Esophagus muscularis mucosa (tissue), 4 donors: ENCODE measurements around the gene DCAF15. TPM values are rescaled to one million over a fixed set of nuclear protein-coding genes. Genes with fewer than 3 reads are reported as not detected.

Experiments used
- DNase-seq: peaks from one replicate; pipeline ENCODE4 v3.0.0-alpha.2; 2017; ENCODE audit errors: extremely low spot score
- H3K27ac ChIP-seq, 4 donors: fragments of 200-600 bp; sonication (generic); replicated peaks in 1 of 4; 1 replicate in 3 of 4; 2 replicates in 1 of 4; pipeline ENCODE4 v1.5.1; 2016 to 2019; ENCODE audit warnings: mild to moderate bottlenecking in 1 of 4
- H3K27me3 ChIP-seq, 4 donors: fragments of 200-600 bp; sonication (generic); one replicate each; pipeline versions ENCODE4 v1.5.1 to v1.6.0; 2016 to 2019
- H3K36me3 ChIP-seq, 4 donors: fragments of 200-600 bp; sonication (generic); one replicate each; pipeline ENCODE4 v1.5.1; 2016 to 2019
- H3K4me1 ChIP-seq, 4 donors: fragments of 200-600 bp; sonication (generic); one replicate each; pipeline ENCODE4 v1.5.1; 2016 to 2019
- H3K4me3 ChIP-seq, 4 donors: fragments of 200-600 bp; sonication (generic); 1 replicate in 2 of 4; 2 replicates in 2 of 4; pipeline ENCODE4 v1.5.1; 2016 to 2019; ENCODE audit warnings: mild to moderate bottlenecking in 4 of 4, moderate library complexity in 1 of 4
- H3K9me3 ChIP-seq, 4 donors: fragments of 200-600 bp; sonication (generic); 1 replicate in 3 of 4; 2 replicates in 1 of 4; pipeline ENCODE4 v1.5.1; 2016 to 2019
- EP300 ChIP-seq: sonication (generic); formaldehyde crosslinking; IDR thresholded peaks from one replicate; pipeline ENCODE4 v1.6.1; 2017; ENCODE audit warnings: antibody characterized with exemption
- POLR2A ChIP-seq: fragments of 450-650 bp; IDR thresholded peaks from one replicate; pipeline ENCODE4 v1.6.1; 2017; ENCODE audit warnings: antibody characterized with exemption, moderate library complexity, mild to moderate bottlenecking, low read depth
- POLR2AphosphoS5 ChIP-seq, 2 donors: sonication (generic); formaldehyde crosslinking; IDR thresholded peaks; one replicate each; pipeline ENCODE4 v1.6.1; 2017; ENCODE audit warnings: antibody characterized with exemption in 2 of 2
- WGBS: methylation state at CpG from one replicate; pipeline ENCODE4 v1.1.5; 2018; 5-methylcytosine and 5-hydroxymethylcytosine counted together
- intact Hi-C: fragments of 100-400 bp; cut with DNase I; formaldehyde crosslinking; loops from one replicate; pipeline ENCODE4 v1.15.1; 2023
- total RNA-seq, 4 donors: library from RNA; depleted of rRNA; stranded (reverse); fragments of >200 nt; gene quantifications; one replicate each; pipeline versions ENCODE4 v1.1.0 to v1.2.1, GENCODE V29; 2016
- TF ChIP-seq, protein P1 (sequence below), 3 experiments: fragments of 200-600 bp in 2 of 3; fragments of 450-650 bp in 1 of 3; sonication (generic) in 2 of 3; IDR thresholded peaks; one replicate each; pipeline ENCODE4 v1.5.1; 2017 to 2019; ENCODE audit warnings: antibody characterized with exemption in 3 of 3, mild to moderate bottlenecking in 2 of 3, moderate library complexity in 1 of 3

The DCAF15 gene
- total RNA-seq, 4 donors from 2014 or later, result 9.8 to 23.9 (median 13.4) TPM

DNA sequence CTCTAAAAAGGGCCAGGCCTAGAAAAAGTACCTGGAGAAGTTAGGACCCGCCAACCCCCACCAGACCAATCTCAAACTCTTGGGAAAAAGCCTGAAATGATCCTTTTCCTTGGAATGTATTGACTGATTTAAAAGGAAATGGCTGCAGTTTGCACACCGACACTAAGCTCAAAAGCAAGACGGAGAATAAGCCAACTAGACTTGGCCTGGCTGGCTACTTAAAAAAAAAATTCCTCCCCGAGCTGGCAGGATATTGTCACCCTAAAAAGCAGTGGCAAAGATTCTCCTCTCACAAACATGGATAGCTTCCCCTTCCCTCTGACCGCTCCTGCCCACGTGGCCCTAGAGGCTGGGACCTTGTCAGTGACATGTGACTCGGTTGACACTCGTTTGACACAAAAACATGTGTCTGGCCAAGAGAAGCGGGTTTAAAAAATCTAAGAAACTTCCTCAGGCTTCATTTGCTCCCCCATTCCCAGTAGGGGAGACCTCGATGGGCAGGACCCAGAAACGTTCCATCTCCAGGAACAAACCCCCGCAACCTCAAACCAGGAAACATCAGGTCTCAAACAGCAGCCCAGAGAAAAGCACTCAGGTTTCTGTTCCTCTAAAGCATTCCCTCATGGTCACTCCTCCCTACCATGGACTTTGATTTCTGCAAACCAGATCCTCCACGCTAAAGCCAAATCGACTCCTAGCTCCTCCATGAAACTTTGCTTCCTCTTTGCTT lies 52.5 kb downstream of the DCAF15 start:
- Histone ChIP-seq H3K27me3 (no peaks in the 10 kb centered on the region), H3K4me3 (peak overlapping the region; percentile 78 to 98 (median 86)), H3K9me3 (no peaks in the 10 kb centered on the region), H3K36me3 (no peaks in the 10 kb centered on the region), H3K4me1 (peaks cover 23 to 41% (median 38%) of the 10 kb centered on the region in 4 donors), H3K27ac (peak overlapping the region; percentile 97 to 100 (median 99))
- DNase-seq, result no peak
- WGBS, result 26% methylated on average over 14 of the region's 14 CpGs
- intact Hi-C loops, result loop anchor here (5.0 kb wide), 1 partner anchor 52 kb away; the partner anchor contains the start of gene DCAF15
- TF ChIP-seq POLR2AphosphoS5 (IDR thresholded peaks at IDR 0.05), result peak in 1 of 2 donors; percentile 71
- TF ChIP-seq, protein P1, sequence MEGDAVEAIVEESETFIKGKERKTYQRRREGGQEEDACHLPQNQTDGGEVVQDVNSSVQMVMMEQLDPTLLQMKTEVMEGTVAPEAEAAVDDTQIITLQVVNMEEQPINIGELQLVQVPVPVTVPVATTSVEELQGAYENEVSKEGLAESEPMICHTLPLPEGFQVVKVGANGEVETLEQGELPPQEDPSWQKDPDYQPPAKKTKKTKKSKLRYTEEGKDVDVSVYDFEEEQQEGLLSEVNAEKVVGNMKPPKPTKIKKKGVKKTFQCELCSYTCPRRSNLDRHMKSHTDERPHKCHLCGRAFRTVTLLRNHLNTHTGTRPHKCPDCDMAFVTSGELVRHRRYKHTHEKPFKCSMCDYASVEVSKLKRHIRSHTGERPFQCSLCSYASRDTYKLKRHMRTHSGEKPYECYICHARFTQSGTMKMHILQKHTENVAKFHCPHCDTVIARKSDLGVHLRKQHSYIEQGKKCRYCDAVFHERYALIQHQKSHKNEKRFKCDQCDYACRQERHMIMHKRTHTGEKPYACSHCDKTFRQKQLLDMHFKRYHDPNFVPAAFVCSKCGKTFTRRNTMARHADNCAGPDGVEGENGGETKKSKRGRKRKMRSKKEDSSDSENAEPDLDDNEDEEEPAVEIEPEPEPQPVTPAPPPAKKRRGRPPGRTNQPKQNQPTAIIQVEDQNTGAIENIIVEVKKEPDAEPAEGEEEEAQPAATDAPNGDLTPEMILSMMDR (IDR thresholded peaks at IDR 0.05), result no peak

DNA sequence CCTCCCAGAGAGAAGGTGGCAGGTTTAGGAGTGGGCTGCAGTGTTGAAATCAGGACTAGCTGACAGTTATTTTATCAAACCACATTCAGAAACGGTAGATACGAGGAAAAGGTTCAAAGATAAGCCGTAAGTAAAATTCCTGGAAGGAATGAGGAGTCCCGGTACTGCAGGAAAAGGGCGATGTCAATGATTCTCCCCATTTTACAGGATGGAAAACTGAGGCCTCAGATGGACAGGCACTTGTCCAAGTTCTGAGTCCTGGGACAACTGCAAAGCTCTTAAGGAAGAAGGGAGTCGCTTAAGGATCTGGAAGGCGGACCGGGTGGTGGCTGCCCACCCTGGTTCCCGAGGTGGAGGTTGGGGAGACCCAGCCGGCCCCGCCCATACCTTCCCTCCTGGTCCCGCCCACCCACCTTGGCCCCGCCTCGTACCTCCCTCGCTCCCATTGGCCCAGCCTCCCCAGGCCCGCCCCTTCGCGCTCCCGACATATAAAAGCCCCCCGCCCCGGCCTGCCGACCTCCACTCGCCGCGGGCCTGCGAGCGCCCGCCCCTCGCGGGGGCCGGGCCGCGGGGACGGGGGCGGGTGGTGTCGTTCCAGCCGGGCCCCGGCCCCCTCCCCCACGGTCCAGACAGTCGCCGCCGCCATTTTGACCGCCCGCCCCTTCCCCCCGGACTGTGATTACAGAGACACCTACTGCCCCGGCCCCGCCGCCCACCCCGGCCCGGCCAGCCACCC lies 53.2 kb downstream of the DCAF15 start:
- H3K27me3 ChIP-seq, result no peaks in the 10 kb centered on the region
- 59% methylated on average over 5 of the region's 50 CpGs for WGBS
- peak overlapping the region; percentile 97 to 100 (median 99) for H3K27ac ChIP-seq
- peaks cover 23 to 41% (median 38%) of the 10 kb centered on the region in 4 donors for H3K4me1 ChIP-seq
- no peaks in the 10 kb centered on the region for H3K36me3 ChIP-seq
- H3K4me3 ChIP-seq, result peak overlapping the region; percentile 78 to 98 (median 86)
- TF ChIP-seq POLR2A, result no peak
- TF ChIP-seq POLR2AphosphoS5 (IDR thresholded peaks at IDR 0.05), result peak in 1 of 2 donors; percentile 48
- H3K9me3 ChIP-seq, result no peaks in the 10 kb centered on the region
- peak; percentile 97 for DNase-seq
- intact Hi-C loops, result loop anchor here (2.0 kb wide), 1 partner anchor 69 kb away; no protein-coding TSS in a partner anchor

GRCh38 chr19:14006085-14006765 lies 53.9 kb downstream of the DCAF15 start, which contains the start of gene RFX1:
Gene RFX1 (minus strand): TSS chr19:14006320. CDS start chr19:13993843, 12,477 bp downstream.
- peak in 1 of 2 donors; percentile 75 for TF ChIP-seq POLR2AphosphoS5 (IDR thresholded peaks at IDR 0.05)
- TF ChIP-seq, protein P1 (IDR thresholded peaks at IDR 0.05), result peak in 1 of 3 experiments; percentile 44
- no peak for TF ChIP-seq POLR2A
- no peak for TF ChIP-seq EP300
- Histone ChIP-seq H3K27me3 (no peaks in the 10 kb centered on the region), H3K36me3 (no peaks in the 10 kb centered on the region), H3K4me3 (peak within 1 kb of the TSS; percentile 78 to 98 (median 86)), H3K9me3 (no peaks in the 10 kb centered on the region), H3K4me1 (peaks cover 23 to 41% (median 38%) of the 10 kb centered on the region in 4 donors), H3K27ac (peak within 1 kb of the TSS; percentile 97 to 100 (median 99))
- intact Hi-C loops, result loop anchor here (2.0 kb wide), 1 partner anchor 69 kb away; no protein-coding TSS in a partner anchor
- 0% methylated on average over 18 of the region's 58 CpGs for WGBS
- DNase-seq, result peak; percentile 100

DNA sequence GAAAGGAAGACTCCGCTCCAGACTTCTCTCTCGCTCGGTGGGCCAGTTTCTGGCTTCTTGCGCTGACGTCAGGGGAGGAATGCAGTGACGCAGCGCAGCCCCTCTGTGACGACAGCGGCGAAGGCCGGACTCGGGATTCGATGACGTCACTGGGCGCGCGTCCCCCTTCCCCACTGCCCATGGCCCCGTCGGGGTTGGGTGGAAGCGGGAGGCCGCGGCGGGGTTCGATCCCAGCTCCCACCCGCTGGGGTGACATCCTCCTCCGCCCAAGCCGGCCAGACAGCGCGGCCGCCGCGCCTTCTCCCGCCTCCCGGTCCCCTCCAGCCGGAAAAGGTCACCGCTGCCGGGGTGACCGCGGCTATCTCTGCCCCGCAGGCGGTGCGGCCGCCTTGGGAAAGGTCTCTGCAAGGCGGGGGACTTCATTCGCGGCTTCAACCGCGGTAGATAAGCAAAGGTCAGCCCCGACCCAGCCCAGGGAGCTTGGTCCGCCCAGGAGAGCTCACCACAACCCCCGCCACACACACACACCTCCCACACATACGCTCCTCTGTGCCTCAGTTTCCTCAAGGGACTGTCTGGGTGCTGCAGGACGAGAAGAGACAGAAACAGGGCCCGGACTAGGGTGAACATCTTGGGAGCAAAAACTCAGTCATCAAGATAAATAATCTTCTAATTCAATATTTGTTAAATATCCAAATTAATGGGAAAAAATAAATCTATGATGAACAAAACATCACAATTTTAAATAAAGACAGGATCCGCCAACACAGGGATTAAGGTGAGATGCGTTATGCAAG lies 54.7 kb downstream of the DCAF15 start:
- Histone ChIP-seq H3K4me1 (peaks cover 23 to 41% (median 38%) of the 10 kb centered on the region in 4 donors), H3K4me3 (peak overlapping the region; percentile 78 to 98 (median 86)), H3K9me3 (no peaks in the 10 kb centered on the region), H3K27ac (peak overlapping the region; percentile 95 to 100 (median 99)), H3K36me3 (no peaks in the 10 kb centered on the region), H3K27me3 (no peaks in the 10 kb centered on the region)
- intact Hi-C loops, result loop anchor here (2.0 kb wide), 1 partner anchor 68 kb away; no protein-coding TSS in a partner anchor
- DNase-seq, result peak; percentile 97
- TF ChIP-seq, protein P1 (IDR thresholded peaks at IDR 0.05), result no peak
- TF ChIP-seq EP300 (peak; percentile 58), POLR2AphosphoS5 (IDR thresholded peaks at IDR 0.05) (peak; percentile 56 to 83), POLR2A (peak; percentile 7)
- WGBS, result 29% methylated on average over 9 of the region's 56 CpGs

Other genes with a start within 250 kb of the DCAF15 start
- 10 to 100 TPM; 28.2 to 60.2 (median 38.5) TPM for gene MRI1, start 188.0 kb upstream of the DCAF15 start, total RNA-seq
- 100 to 1,000 TPM in 2 of 4 donors, 10 to 100 TPM in 2; 87.4 to 168 (median 104) TPM for gene C19orf53, start 178.1 kb upstream of the DCAF15 start, total RNA-seq
- 10 to 100 TPM in 1 of 4 donors, 1 to 10 TPM in 3; 5.3 to 11.6 (median 7.8) TPM for gene ZSWIM4, start 157.1 kb upstream of the DCAF15 start, total RNA-seq
- gene NANOS3, start 75.4 kb upstream of the DCAF15 start, total RNA-seq, result not detected
- gene BRME1, start 46.4 kb upstream of the DCAF15 start, total RNA-seq, result 1 to 10 TPM in 1 of 4 donors, under 1 TPM in 3; 0.42 to 1.1 (median 0.78) TPM
- 10 to 100 TPM; 22.9 to 42.8 (median 33.6) TPM for gene CC2D1A, start 46.3 kb upstream of the DCAF15 start, total RNA-seq
- under 1 TPM in 2 of 4 donors, not detected in 2; 0.66 to 0.69 TPM for gene PODNL1, start 14.1 kb upstream of the DCAF15 start, total RNA-seq
- 1 to 10 TPM; 2.9 to 8.9 (median 4.5) TPM for gene RFX1, start 53.8 kb downstream of the DCAF15 start, total RNA-seq
- not detected for gene RLN3, start 75.6 kb downstream of the DCAF15 start, total RNA-seq
- gene IL27RA, start 79.3 kb downstream of the DCAF15 start, total RNA-seq, result 1 to 10 TPM; 3.0 to 5.5 (median 4.5) TPM
- under 1 TPM in 2 of 4 donors, not detected in 2; 0.32 to 0.42 TPM for gene PALM3, start 109.6 kb downstream of the DCAF15 start, total RNA-seq
- 10 to 100 TPM in 1 of 4 donors, 1 to 10 TPM in 3; 1.5 to 11.1 (median 7.6) TPM for gene MISP3, start 120.3 kb downstream of the DCAF15 start, total RNA-seq
- gene C19orf67, start 133.3 kb downstream of the DCAF15 start, total RNA-seq, result not detected
- gene SAMD1, start 138.2 kb downstream of the DCAF15 start, total RNA-seq, result 10 to 100 TPM; 24.1 to 75.6 (median 48.8) TPM
- gene PRKACA, start 165.3 kb downstream of the DCAF15 start, total RNA-seq, result 100 to 1,000 TPM in 2 of 4 donors, 10 to 100 TPM in 2; 76.0 to 125 (median 93.3) TPM
- gene ASF1B, start 184.1 kb downstream of the DCAF15 start, total RNA-seq, result 1 to 10 TPM in 1 of 4 donors, under 1 TPM in 2, not detected in 1; 0.63 to 1.3 (median 0.65) TPM